ENCODE results near the gene CYP2C19.
"Not testable (repeated sequence)": the region's sequence is repeated elsewhere in the genome, so short reads cannot be mapped to it uniquely, and the experiment has no call there.

The CYP2C19 gene

DNA sequence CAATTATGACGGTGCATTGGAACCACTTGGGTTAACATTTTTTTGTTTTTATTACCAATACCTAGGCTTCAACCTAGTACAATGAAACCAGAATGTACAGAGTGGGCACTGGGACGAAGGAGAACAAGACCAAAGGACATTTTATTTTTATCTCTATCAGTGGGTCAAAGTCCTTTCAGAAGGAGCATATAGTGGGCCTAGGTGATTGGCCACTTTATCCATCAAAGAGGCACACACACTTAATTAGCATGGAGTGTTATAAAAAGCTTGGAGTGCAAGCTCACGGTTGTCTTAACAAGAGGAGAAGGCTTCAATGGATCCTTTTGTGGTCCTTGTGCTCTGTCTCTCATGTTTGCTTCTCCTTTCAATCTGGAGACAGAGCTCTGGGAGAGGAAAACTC lies at the start of gene CYP2C19:
CYP2C19 (plus strand) TSS at position 289 of the 400 bp plus-strand sequence; CDS start at position 314, 25 bp downstream.
- DNase-seq = no peak

DNA sequence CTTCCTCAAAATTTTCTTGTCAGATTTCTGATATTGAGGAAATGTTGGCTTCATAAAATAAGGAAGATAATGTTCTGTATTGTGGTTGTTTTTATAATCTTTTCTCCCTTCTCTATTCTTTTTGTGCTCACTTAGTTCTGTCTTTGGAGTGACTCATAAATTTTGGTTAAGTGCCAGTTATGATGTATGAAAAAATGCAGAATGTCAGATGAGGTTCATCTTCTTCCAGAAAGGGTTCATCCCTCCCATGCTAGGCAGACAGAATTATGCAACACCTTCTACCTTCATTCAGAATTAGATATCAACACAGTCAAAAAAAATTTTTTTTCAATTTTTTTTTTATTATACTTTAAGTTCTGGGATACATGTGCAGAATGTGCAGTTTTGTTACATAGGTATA lies 36.6 kb upstream of the CYP2C19 start:
- DNase-seq = no peak

DNA sequence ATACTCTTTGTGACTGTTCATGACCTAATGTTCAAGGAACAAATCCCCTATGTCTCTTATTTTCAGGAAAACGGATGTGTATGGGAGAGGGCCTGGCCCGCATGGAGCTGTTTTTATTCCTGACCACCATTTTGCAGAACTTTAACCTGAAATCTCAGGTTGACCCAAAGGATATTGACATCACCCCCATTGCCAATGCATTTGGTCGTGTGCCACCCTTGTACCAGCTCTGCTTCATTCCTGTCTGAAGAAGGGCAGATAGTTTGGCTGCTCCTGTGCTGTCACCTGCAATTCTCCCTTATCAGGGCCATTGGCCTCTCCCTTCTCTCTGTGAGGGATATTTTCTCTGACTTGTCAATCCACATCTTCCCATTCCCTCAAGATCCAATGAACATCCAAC lies 27.3 kb upstream of the CYP2C19 start:
- no peak for DNase-seq

DNA sequence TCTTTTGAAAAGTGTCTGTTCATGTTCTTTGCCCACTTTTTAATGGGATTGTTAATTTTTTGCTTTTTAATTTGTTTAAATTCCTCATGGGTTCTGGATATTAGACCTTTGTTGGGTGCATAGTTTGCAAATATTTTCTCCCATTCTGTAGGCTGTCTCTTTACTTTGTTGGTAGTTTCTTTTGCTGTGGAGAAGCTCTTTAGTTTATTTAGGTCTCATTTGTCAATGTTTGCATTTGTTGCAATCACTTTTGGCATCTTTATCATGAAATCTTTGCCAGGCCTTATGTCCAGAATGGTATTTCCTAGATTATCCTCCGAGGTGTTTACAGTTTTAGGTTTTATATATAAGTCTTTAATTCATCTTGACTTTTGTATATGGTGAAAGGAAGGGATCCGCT lies 23.9 kb upstream of the CYP2C19 start:
- DNase-seq = no peak

DNA sequence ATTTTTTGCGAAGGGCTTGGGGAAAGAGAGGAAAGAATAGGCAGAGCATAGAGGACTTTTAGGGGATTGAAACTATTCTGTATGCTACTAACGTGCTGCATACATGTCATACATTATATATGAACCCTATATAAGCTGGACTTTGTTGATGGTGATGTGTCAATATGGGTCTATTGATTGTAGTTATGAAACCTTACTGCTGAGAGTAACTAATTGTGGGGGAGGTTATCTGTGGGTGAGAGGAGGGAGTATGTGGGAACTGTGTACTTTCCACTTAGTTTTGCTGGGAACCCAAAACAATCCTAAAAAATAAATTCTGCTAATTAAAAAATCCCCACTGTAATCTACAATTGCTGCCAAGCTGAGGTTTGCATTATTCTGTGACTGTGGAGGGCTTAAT lies 15.3 kb upstream of the CYP2C19 start:
- DNase-seq = no peak

DNA sequence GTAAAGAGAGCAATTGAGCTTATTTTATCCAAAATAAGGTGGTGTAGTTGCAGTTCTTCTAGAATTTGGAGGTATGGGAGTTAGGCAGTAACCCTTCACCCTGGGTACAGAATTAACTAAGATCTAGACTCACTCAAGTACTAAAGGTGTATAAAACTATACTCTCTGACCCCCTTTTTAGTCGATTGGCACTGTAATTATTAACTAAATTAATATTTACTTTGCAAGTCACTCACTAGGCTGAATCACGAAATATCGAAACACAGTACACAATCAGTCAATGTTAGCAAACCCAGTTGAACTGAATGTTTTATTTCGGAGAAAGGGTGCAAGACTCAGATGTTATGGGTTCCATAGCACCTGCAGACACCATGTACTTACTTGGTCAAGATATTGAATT lies 14.6 kb upstream of the CYP2C19 start:
- no peak for DNase-seq

DNA sequence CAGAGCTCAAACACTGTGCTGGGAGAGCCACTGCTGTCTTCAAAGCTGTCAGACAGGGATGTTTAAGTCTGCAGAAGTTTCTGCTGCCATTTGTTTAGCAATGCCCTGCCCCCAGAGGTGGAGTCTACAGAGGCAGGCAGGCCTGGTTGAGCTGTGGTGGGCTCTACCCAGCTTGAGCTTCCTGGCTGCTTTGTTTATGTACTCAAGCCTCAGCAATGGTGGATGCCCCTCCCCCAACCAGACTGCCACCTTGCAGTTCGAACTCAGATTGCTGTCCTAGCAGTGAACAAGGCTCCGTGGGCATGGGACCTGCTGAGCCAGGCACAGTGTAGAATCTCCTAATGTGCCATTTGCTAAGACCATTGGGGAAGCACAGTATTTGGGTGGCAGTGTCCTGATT lies 4.6 kb upstream of the CYP2C19 start:
- no peak for DNase-seq

DNA sequence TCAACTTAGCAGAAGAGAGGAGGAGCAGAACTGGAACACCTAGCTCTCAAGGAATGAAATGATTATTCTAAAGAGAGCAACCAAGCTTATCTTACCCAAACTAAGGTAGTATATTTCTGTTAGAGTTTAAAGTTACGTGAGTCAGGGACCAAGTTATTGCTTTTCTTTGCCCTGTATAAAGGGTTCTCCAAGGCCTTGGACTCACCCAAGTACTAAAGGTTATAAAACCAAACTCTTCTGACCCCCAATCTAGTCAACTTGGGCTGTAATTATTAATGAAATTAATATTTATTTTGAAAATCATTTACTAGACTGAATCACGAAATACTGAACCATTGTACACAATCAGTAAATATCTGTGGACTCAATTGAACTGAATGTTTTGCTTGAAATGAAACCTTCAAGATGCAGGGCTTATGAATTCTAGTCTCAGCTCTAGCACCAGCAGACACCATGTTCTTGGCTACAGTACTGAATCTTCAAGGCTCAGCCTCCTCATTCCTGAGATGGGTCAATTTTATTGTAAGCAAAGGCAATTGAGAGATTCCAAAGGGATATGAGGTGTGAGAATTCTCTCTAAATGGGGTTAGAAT lies 1.8 kb upstream of the CYP2C19 start:
- DNase-seq = no peak

DNA sequence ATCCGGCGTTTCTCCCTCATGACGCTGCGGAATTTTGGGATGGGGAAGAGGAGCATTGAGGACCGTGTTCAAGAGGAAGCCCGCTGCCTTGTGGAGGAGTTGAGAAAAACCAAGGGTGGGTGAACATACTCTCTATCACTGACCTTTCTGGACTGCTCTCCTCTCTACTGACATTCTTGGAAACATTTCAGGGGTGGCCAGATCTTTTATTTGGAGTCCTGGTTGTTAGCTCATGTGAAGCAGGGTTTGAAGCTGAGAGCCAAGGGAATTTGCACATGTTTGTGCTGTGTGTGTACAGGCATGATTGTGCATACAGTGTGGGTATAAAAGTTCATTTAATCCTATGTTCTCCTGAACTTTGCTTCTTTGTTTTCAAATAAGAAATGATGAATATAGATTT lies 12.9 kb downstream of the CYP2C19 start:
- DNase-seq = not testable (repeated sequence)

DNA sequence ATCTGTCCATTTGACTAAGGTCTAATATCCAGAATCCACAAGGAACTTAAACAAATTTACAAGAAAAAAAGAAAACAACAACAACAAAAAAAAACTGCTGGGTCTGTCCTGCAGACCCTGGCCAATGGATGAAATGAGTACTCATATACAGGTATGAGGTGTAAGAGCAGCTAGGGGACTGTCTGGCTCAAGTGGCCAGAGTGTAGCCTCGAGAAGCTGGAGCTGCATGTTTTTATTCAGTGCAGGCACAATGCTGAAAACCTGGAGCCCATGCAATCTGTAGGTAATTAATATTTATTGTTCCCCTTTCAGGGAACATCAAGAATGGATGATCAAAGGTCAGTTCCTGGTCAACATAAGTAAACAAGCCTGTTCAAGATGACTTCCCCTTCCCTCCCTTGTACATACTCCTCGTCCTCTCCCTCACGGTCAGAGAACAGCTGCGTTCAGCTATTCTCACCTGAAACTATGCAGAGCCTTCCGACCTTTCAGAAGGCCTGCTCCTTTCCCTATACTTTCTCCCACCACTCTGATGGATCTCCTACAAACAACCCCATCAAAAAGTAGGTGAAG lies 15.5 kb downstream of the CYP2C19 start:
- no peak for DNase-seq

DNA sequence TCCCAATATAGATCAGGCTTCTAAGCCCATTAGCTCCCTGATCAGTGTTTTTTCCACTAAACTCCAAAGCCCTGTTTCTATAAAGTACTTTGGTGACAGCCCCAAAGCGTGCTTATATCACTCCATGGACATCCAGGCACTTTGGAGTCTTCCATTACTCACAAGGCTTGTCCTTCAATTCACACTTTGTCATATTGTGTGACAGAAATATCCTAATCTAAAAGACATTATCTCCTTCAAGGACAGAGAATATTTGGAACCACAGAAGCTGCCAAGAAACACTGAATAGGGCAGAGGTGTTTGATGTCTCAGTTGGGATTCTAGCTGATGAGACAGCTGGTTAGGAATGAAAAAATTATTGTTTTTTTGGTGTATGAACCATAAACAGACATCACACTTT lies 18.4 kb downstream of the CYP2C19 start:
- DNase-seq = no peak

DNA sequence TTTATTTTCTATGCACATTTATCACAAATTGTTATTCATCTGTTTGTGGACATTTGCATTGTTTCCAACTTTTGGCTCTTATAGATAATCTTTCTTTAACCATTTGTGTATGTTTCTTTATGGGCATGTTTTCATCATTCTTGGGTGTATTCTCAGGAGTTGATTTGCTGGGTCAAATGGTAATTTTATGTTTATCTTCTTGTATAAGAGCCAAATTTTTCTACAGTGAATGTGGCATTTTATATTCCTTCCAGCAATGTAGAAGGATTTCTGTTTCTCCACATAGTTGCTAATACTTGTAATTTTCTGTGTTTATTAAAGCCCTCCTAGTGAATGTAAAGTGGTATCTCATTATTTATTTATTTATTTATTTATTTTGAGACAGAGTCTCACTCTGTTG lies 21.8 kb downstream of the CYP2C19 start:
- no peak for DNase-seq

DNA sequence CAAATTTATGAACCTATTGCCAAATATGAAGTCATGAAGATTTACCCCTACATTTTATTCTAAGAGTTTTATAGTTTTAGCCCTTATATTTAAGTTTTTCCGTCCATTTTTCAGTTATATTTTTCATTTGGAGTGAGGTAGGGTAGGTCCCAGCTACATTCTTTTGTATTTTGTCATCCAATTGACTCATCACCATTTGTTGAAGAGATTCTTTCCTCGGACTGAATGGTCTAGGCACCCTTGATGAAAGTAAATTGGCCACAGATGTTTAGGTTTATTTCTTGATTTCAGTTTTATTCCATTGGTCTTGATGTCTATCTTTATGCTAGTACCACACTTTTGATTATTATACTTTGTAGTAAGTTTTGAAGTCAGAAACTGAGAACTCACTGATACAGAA lies 22.7 kb downstream of the CYP2C19 start:
- no peak for DNase-seq

DNA sequence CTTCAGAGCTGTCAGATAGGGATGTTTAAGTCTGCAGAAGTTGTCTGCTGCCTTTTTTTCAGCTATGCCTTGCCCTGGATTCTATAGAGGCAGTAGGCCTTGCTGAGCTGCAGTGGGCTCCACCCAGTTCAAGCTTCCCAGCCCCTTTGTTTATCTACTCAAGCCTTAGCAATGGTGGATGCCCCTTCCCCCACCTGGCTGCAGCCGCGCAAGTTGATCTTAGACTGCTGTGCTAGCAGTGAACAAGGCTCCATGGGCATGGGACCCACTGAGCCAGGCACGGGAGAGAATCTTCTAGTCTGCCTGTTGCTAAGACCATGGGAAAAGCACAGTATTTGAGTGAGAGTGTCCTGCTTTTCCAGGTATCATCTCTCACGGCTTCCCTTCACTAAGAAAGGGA lies 38.1 kb downstream of the CYP2C19 start:
- not testable (repeated sequence) for DNase-seq

DNA sequence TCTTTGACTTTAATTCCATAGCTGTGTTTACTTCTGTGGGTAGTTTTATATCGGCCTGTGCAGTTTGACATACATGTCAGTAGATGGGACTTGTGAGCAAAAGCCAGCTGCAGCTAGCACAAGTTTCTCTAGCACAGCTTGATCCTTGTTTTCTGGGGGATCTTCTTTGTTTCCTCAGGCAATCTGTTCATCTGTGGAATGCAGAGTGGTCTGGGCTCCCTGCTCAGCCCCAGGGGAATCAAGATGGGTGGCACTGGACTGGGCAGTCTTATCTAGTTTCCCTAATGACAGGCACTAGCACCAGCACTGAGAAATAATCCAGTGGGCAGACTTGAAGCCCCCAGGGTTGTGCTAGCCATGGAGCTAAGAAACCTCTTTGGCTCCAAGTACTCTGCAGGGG lies 40.8 kb downstream of the CYP2C19 start:
- no peak for DNase-seq

DNA sequence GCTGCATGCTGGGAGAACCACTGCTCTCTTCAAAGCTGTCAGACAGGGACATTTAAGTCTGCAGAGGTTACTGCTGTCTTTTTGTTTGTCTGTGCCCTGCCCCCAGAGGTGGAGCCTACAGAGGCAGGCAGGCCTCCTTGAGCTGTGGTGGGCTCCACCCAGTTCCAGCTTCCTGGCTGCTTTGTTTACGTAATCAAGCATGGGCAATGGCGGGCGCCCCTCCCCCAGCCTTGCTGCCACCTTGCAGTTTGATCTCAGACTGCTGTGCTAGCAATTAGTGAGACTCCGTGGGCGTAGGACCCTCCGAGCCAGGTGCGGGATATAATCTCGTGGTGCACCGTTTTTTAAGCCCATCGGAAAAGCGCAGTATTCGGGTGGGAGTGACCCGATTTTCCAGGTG lies 67.5 kb downstream of the CYP2C19 start:
- DNase-seq = not testable (repeated sequence)

DNA sequence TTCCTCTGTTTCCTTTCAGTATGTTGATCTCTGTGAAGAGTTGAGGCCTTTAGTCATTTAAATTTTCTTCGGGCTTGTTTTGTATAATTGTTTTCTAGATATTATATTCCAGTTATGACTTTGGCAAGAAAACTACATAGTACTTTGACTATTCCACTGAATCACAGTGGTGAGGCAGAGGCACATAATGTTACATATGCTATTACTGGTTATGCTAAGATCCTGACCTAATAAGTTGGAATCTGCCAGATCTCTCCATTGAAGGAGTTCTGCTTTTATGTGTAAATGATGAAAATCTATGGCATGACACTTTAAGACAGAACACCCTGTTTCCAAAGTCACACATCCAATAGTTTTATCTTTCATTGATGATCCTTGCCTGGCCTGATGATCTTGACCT lies 83.7 kb downstream of the CYP2C19 start:
- no peak for DNase-seq

DNA sequence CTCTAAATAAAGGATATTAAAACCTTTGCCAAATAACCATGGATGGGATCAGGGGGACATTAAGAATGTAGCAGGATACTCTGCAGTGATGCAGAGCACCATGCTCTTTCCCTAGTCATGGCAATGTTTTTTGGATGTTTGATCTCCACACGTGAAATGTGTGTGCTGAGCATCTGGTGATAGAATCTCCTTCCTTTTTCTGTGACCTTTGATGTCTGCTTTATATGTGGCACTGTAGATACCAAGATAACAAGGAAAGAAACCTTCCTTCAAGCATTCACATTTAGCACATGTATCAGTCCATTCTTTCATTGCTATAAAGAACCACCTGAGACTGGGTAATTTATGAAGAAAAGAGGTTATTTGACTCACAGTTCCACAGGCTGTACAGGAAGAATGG lies 88.3 kb downstream of the CYP2C19 start:
- no peak for DNase-seq

DNA sequence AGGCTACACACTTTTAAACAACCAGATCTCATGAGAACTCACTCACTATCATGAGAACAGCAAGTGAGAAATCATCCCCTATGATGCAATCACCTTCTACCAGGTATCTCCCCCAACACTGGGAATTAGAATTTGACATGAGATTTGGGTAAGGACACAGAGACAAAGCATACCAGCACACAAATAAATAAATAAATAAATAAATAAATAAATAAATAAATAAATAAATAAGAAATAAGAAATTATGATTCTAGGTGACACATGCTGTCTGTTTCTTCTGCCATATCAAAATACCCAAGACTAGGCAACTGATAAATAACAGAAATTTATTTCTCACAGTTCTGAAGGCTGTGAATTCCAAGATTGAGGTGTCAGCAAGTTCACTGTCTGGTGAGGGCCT lies 88.8 kb downstream of the CYP2C19 start:
- DNase-seq = no peak

DNA sequence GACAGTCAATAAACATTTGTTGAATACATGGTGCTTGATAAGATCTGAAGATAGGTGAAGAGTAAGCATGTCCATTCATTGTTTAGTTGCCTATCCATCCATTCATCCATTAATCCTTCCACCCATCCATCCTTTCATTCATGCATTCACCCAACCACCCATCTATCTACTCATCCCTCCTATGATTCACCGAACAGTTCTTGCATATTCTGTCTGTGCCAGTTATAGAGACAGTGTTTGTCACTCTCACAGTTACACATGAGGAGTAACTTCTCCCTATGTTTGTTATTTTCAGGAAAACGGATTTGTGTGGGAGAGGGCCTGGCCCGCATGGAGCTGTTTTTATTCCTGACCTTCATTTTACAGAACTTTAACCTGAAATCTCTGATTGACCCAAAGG lies 90.0 kb downstream of the CYP2C19 start:
- DNase-seq = no peak

DNA sequence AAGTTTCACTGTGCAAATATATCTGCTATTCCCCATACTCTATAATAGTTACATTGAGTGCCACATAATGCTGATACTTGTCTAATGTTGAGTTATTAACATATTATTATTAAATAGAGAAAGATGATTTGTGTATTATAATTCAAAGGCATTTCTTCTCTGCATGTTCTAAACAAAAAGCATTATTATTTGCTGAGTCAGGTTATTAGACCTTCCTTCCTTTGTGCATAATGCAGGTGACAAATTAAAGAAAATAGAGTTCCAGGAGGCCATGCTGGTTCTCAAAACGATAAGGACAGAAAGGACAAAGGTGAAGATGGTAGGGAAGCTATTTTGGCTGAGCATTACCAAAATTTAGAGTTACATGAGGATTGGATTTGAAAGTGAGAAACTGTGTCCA lies 90.6 kb downstream of the CYP2C19 start:
- no peak for DNase-seq

DNA sequence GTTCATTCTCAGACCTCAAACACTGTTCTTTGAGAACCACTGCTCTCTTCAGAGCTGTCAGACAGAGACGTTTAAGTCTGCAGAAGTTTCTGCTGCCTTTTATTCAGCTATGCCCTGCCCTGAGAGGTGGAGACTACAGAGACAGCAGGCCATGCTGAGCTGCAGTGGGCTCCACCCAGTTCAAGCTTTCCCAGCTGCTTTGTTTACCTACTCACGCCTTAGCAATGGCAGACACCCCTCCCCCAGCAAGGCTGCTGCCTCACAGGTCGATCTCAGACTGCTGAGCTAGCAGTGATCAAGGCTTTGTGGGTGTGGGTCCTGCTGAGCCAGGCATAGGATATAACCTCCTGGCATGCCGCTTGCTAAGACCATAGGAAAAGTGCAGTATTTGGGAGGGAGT lies 95.5 kb downstream of the CYP2C19 start:
- no peak for DNase-seq

DNA sequence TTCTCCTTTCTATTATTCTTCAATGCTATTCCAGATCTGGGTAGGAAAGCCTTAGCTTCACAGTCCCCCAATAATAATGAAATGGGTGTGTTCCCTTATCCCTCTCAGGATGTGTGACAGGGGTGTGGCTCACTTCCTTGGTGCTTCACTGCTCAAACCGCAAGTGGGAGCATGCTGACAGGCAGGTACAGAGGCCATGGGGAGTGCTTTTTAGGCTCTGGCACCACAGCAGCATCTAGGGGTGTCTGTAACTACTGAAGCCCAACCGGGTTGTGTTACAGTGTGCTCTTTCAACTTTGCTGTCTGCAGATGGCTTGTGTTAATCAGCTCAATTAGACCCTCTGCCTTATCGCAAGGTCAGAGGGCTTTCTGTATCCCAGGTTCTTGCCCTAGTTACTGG lies 96.6 kb downstream of the CYP2C19 start:
- no peak for DNase-seq

DNA sequence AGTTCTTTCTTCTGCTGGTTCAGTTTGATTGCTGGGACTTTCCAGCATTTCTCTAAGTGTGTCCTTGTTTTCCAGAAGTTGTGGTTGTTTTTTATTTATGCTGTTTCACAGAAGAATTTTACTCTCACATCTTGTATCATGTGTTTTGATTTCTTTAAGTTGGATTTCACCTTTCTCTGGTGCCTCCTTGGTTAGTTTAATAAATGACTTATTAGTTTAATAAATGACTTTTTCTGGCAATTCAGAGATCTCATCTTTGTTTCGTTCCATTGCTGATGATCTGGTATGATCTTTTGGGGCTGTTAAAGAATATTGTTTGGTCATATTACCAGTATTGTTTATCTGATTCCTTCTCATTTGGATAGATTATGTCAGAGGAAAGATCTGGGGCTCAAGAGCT lies 116.2 kb downstream of the CYP2C19 start:
- no peak for DNase-seq

DNA sequence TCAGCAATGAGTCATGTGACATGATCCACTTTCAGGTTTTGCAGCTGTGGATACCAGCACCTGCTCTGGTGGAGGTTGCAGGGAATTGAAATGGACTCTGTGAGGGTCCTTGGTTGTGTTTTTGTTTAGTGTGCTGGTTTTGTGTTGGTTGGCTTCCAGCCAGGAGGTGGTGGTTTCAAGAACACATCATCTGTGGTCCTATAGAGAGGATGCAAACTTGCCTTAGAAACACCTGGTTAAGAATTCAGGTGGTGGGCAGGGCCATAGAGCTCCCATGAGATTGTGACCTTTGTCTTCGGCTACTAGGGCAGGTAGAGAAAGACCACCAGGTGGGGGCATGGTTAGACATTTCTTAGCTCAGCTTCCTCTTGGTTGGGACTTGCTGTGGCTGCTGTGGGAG lies 116.7 kb downstream of the CYP2C19 start:
- DNase-seq = no peak

DNA sequence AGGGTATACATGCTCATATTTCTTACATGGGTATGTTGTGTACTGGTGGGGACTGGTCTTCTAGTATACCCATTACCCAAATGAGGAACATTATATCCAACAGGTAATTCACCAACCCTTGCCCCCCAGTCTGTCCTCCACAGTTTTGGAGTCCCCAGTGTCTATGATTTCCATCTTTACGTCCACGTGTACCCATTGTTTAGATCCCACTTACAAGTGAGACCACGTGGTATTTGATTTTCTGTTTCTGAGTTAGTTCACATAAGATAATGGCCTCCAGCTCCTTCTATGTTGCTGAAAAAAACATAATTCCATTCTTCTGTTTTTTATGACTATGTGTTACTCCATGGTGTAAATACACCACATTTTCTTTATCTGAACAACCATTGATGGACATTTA lies 126.6 kb downstream of the CYP2C19 start:
- DNase-seq = no peak
